AG10803 (cell line): ENCODE measurements around the gene MYADML2.
A peak's percentile ranks its signal among the peaks of the same experiment; 100 is the strongest.

ENCODE experiments used
- DNase-seq: peaks from one replicate; pipeline ENCODE4 v3.0.0; 2010; ENCODE audit warnings: low read depth
- H3K4me3 ChIP-seq: 2 replicates; pipeline ENCODE4 v1.5.1; 2011; ENCODE audit warnings: mild to moderate bottlenecking, low read length, control low read depth
- CTCF ChIP-seq: conservative IDR thresholded peaks from 2 replicates; pipeline ENCODE4 v1.5.1; 2011; ENCODE audit warnings: mild to moderate bottlenecking, low read length, control low read depth, inconsistent platforms

Gene MYADML2

GRCh38 chr17:81911969-81912368 lies 35.1 kb downstream of the MYADML2 start:
- no peak for TF ChIP-seq CTCF
- H3K4me3 ChIP-seq, result no peak overlapping the region
- DNase-seq, result no peak

GRCh38 chr17:81911277-81911961 lies 35.6 kb downstream of the MYADML2 start, which contains the start of gene PCYT2:
Gene PCYT2 (minus strand): TSS chr17:81911399. CDS start chr17:81911355, 44 bp downstream.
- no peak for TF ChIP-seq CTCF
- H3K4me3 ChIP-seq, result peak within 1 kb of the TSS; percentile 72
- peak; percentile 74 for DNase-seq

GRCh38 chr17:81910840-81911276 lies 36.2 kb downstream of the MYADML2 start:
- TF ChIP-seq CTCF, result no peak
- peak overlapping the region; percentile 72 for H3K4me3 ChIP-seq
- DNase-seq, result no peak

- H3K4me3 ChIP-seq, result peak overlapping the region; percentile 72
- no peak for DNase-seq
These were observed 36.8 kb downstream of the MYADML2 start for GRCh38 chr17:81909966-81910839.

GRCh38 chr17:81909231-81909630 lies 37.8 kb downstream of the MYADML2 start:
- no peak for DNase-seq
- no peak overlapping the region for H3K4me3 ChIP-seq
- no peak for TF ChIP-seq CTCF

More at GRCh38 chr17:81909966-81910839, 36.8 kb downstream of the MYADML2 start:
- TF ChIP-seq CTCF, result no peak

GRCh38 chr17:81908793-81909192 lies 38.2 kb downstream of the MYADML2 start:
- TF ChIP-seq CTCF, result no peak
- H3K4me3 ChIP-seq, result no peak overlapping the region
- no peak for DNase-seq
